ENCODE measurements around the gene HSF4. TPM values are rescaled to one million over a fixed set of nuclear protein-coding genes. Genes with fewer than 3 reads are reported as not detected.

The HSF4 gene
- total RNA-seq, 1 experiment from 2014 or later, result 2.2 TPM

GRCh38 chr16:67177743-67178699, 13.5 kb downstream of the HSF4 start (continued):
- TF ChIP-seq, protein P1, sequence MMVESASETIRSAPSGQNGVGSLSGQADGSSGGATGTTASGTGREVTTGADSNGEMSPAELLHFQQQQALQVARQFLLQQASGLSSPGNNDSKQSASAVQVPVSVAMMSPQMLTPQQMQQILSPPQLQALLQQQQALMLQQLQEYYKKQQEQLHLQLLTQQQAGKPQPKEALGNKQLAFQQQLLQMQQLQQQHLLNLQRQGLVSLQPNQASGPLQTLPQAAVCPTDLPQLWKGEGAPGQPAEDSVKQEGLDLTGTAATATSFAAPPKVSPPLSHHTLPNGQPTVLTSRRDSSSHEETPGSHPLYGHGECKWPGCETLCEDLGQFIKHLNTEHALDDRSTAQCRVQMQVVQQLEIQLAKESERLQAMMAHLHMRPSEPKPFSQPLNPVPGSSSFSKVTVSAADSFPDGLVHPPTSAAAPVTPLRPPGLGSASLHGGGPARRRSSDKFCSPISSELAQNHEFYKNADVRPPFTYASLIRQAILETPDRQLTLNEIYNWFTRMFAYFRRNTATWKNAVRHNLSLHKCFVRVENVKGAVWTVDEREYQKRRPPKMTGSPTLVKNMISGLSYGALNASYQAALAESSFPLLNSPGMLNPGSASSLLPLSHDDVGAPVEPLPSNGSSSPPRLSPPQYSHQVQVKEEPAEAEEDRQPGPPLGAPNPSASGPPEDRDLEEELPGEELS (CRISPR knock-in tag; IDR thresholded peaks at IDR 0.05), result 0 out of 2 replicates have a peak, but pooled peaks have one; percentile 55
- TF ChIP-seq NFE2L1 (CRISPR knock-in tag; IDR thresholded peaks at IDR 0.05) (peak; percentile 21; the same call in 1 of the 2 replicates), JUN (CRISPR knock-in tag; IDR thresholded peaks at IDR 0.05) (no peak), SP1 (CRISPR knock-in tag; conservative IDR thresholded peaks at IDR 0.05) (peak; percentile 84), ZNF138 (CRISPR knock-in tag; conservative IDR thresholded peaks at IDR 0.05) (peak; percentile 90; the same call in 1 of the 2 replicates), TCF7 (CRISPR knock-in tag; IDR thresholded peaks at IDR 0.05; ENCODE audit: low read depth) (no peak), IRF1 (CRISPR knock-in tag; IDR thresholded peaks at IDR 0.05) (no peak), OVOL2 (CRISPR knock-in tag; IDR thresholded peaks at IDR 0.05; ENCODE audit: borderline replicate concordance) (no peak), ZNF263 (CRISPR knock-in tag; IDR thresholded peaks at IDR 0.05; ENCODE audit: low read depth) (no peak), CREM (CRISPR knock-in tag; IDR thresholded peaks at IDR 0.05) (no peak), ZBTB21 (CRISPR knock-in tag; IDR thresholded peaks at IDR 0.05; ENCODE audit: borderline replicate concordance) (peak; percentile 81; the same call in 1 of the 2 replicates), EMX1 (CRISPR knock-in tag; IDR thresholded peaks at IDR 0.05) (no peak), NR3C1 (CRISPR knock-in tag; conservative IDR thresholded peaks at IDR 0.05; ENCODE audit: low read depth) (no peak), ETV6 (CRISPR knock-in tag; IDR thresholded peaks at IDR 0.05) (peak; percentile 9; the same call in 1 of the 2 replicates), TEAD1 (CRISPR knock-in tag; IDR thresholded peaks at IDR 0.05) (peak; percentile 78; the same call in 1 of the 2 replicates), SMAD4 (CRISPR knock-in tag; IDR thresholded peaks at IDR 0.05) (no peak), AR (CRISPR knock-in tag; IDR thresholded peaks at IDR 0.05) (no peak), GTF2I (CRISPR knock-in tag; conservative IDR thresholded peaks at IDR 0.05) (no peak), STAT6 (CRISPR knock-in tag; conservative IDR thresholded peaks at IDR 0.05; ENCODE audit: low read depth) (no peak), ZMAT4 (CRISPR knock-in tag; IDR thresholded peaks at IDR 0.05) (no peak), ZNF671 (CRISPR knock-in tag; IDR thresholded peaks at IDR 0.05) (no peak), ZNF121 (CRISPR knock-in tag; IDR thresholded peaks at IDR 0.05) (no peak; the same call in 1 of the 2 replicates), RELA (CRISPR knock-in tag; IDR thresholded peaks at IDR 0.05; ENCODE audit: borderline replicate concordance) (0 out of 2 replicates have a peak, but pooled peaks have one; percentile 82), MXD4 (CRISPR knock-in tag; IDR thresholded peaks at IDR 0.05; ENCODE audit: borderline replicate concordance) (no peak), ESRRA (CRISPR knock-in tag; IDR thresholded peaks at IDR 0.05; ENCODE audit: borderline replicate concordance) (no peak; the same call in 1 of the 2 replicates), MYBL2 (CRISPR knock-in tag; IDR thresholded peaks at IDR 0.05) (peak; percentile 69; the same call in 1 of the 2 replicates), CTCF (IDR thresholded peaks at IDR 0.05) (no peak), NFATC4 (CRISPR knock-in tag; IDR thresholded peaks at IDR 0.05) (no peak)
- TF ChIP-seq, protein P2, sequence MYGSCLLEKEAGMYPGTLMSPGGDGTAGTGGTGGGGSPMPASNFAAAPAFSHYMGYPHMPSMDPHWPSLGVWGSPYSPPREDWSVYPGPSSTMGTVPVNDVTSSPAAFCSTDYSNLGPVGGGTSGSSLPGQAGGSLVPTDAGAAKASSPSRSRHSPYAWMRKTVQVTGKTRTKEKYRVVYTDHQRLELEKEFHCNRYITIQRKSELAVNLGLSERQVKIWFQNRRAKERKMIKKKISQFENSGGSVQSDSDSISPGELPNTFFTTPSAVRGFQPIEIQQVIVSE (CRISPR knock-in tag; IDR thresholded peaks at IDR 0.05; ENCODE audit: borderline replicate concordance), result no peak
